GM21528 (cell line): ENCODE results near the gene RNF222.
"Not testable (repeated sequence)": the region's sequence is repeated elsewhere in the genome, so short reads cannot be mapped to it uniquely, and the experiment has no call there.

ENCODE experiments used
- ATAC-seq: cut with Tn5 transposase; IDR thresholded peaks from one replicate; pipeline ENCODE4 v1.9.1; 2021; ENCODE audit warnings: mild to moderate bottlenecking, moderate library complexity; ENCODE audit not compliant: unreplicated experiment, low FRiP score

Gene RNF222

DNA sequence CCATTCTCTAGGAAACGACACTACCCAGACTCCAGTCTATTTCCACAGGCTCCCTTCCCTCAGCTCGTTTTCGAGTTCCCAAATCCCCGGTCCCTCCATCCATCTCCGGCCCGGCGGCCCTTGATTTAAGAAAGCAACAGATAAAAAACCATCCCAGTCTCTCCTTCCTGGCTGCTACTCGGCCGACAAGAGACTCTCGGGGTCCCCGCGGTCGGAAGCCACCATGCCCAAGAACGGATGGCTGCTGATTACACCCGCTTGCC is 14.8 kb downstream of the RNF222 start:
- ATAC-seq, result peak; percentile 17

DNA sequence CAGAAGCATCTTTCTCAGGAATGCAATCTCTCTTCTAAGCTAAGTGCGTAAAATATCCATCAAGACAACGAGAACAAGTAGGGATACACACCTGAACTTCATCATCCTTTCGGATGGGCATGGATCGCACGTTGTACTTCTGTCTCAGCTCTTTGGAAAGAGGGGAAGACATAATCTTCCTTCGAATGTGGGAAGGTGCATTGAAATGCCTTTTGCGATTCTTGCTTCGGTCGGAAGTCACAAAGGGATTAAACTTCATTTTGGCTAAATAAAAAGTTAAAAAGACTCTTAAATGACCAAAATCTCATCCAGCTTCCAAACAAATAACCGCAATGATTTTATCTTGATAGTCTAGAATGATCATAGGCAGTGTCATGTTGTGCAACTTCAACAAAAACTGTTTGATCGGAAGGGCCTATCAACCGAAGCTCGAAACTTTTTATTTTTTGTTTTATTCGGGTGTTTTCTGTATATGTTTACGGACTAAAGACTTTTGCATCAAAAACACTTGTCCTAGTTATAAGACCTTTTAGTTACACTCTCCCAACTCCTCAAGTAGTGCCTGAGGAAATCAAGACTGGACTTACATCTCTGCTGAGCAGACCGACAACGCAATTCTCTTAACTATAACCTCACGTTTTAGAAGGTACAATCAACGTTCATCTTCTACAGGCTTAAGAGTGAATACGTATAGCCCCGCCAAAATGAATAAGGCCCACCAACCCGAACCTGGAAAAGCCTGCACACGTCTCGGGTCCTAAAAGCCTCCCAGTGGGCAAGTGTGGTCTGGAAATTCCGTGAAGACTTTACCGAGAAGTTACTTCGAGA is 15.4 kb downstream of the RNF222 start:
- ATAC-seq, result no peak

DNA sequence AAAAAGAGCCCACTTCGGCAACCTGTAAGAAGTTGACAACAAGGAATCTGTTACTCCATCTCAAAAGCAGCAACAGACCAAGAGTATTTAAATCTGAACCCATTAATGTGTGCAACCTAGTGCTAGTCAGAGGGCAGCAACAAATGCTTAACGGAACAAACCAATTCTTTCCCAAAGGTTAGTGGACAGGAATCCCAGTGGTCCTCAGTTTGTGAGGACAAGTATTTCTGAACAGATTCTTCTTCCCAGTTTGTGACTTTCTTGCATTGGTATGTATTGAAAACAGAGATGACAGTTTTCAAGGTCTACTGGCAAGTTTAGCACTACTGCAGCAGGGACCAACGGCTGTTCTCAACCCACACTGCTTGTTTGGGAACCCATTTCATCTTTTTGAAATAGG is 17.6 kb downstream of the RNF222 start:
- ATAC-seq, result no peak

DNA sequence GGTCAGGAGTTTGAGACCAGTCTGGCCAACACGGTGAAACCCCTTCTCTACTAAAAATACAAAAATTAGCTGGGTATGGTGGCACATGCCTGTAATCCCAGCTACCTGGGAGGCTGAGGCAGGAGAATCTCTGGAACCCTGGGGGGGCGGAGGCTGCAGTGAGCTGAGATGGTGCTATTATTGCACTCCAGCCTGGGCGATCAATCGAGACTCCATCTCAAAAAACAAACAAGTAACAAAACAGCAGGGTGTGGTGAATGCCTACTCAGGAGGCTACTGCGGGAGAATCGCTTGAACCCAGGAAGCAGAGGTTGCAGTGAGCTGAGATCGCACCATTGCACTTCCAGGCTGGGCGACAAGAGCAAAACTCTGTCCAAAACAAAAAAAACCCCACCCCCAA is 19.5 kb downstream of the RNF222 start:
- ATAC-seq, result not testable (repeated sequence)

DNA sequence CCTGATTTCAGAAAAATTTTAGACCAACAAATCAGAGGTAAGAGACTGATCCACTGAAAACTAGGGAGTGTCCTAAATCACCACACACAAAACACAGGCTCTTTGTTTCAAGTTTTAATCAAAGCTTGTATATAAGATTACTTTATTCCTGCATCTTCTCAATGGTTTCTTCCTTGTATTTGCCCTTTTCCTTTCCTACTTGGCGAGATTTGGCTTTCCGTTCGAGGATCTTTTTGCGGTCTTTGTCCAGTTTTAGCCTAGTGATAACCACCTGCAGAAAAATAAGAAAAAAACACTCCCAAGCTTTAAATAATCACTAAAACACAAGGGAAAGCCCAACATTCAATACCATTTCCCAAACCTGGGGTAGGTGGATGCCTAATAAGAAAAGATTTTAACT is 20.2 kb downstream of the RNF222 start:
- no peak for ATAC-seq

DNA sequence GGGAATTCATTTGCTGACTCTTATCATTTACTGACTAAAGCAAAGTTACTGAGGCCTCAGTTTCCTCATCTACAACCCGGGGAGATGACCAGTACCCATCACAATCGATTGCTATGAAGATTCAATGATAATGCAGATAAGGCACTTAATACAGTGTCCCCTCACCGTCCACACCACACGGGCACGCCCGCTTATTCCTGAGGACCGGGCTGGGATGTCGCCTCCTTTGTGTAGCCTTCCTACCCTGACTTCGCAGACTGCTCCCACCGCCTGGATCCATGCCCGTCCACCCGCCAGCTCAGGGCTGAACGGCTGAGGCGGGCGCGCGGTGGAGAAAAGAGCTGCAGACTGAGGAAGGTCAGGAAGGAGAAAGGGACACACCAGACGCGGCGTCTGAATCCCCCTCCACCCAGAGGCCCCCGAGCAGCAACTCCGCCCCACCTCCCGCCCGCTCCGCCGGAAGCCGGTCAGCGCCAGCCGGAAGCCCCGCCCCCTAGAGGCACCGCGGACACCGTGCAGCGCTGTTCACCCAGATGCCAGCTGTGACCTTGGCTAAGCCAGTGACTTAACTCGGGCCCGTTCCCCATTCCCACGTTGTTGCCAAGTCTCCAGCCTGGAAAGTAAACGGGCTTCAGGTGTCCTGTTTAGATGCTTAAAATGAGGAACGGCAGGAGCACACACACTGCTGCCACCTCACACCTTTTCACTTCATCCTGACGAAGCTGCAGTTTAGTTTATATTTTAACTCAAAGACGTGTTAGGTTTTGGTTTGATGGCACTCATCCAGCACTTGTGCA is 21.2 kb downstream of the RNF222 start, which contains the start of gene KRABD2:
TSS of gene KRABD2 (minus strand) at position 434 of the 797 bp plus-strand sequence.
- ATAC-seq, result peak; percentile 75

DNA sequence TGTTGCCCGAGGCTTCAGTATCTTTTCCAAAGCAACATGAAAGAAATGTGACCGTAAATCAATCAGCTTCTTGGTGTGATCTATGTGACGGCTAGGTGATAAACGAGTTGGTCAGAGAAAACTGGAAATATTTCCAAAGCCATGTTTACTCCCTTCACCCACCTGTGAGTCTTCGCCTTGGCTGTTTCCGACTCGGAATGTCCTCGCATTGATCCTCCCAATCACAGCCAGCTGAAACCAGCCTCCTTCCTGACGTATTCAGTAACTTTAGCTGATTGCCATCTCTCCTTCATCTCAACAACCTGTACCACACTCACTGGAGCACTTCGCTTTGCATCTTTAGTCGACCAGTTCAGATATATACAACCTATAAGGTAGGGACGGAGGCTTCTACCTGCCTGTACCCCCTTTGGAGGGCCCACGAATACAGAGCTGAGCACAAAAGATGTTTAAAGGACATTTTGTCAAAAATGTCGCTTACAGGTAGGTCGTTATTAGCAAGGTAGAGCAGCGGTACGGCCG is 21.8 kb downstream of the RNF222 start:
- ATAC-seq, result no peak

DNA sequence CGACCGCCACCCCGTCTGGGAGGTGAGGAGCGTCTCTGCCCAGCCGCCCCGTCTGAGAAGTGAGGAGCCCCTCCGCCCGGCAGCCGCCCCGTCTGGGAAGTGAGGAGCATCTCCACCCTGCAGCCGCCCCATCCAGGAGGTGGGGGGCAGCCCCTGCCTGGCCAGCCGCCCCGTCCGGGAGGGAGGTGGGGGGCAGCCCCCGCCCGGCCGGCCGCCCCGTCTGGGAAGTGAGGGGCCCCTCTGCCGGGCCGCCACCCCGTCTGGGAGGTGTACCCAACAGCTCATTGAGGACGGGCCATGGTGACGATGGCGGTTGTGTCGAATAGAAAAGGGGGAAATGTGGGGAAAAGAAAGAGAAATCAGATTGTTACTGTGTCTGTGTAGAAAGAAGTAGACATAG is 23.8 kb downstream of the RNF222 start:
- not testable (repeated sequence) for ATAC-seq

DNA sequence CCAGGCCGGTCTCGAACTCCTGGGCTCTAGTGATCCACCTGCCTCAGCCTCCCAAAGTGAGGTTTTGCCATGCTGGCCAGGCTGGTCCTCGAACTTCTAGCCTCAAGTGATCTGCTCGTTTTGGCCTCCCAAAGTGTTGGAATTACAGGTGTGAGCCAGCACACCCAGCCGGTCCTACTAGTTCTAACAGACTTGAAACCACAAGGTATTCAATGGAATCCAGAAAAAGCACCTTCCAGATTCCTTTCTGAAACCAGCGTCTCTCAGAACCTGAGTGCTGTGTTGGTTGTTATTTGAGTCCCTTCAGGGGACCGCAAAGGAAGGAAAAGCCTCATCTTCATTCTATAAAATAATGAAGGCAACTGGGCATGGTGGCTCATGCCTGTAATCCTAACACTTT is 25.2 kb downstream of the RNF222 start:
- ATAC-seq, result no peak

DNA sequence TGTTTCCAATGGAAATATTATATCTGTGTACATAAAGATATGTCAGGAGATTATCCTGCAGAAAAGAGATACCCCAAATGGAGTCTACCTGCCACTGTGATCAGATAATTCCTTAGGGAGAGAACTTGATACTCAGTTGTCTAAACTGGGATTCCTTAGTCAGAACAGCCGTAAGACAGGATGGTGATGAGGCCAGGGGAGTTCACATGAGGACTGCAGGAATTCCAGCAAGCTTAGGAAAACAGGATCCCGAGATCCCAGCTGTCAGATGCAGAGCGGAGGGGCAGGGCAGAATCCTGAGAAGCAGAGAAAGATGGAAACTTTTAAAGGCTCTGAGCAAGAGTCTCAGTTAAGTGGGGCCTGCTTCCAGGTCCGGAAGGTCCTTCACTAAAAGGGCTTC is 25.8 kb downstream of the RNF222 start:
- ATAC-seq, result no peak

DNA sequence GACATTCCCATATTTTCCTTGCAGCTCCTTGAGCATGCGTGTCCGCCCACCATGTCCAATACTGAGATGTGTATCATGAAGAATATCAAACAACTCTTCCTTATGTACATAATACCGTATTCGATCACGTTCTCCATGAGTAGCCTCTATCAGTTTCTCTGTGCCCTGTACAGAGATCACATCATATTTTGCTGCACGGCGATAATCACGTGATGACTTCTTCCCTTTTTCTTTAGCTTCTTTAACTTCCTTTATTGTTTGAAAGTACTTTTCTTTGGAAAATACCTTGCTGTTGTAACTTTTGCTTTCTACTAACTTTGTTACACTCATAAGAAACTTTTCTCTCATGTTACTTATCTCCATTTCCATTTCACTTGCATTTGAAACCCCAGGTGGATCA is 27.7 kb downstream of the RNF222 start:
- ATAC-seq, result no peak

DNA sequence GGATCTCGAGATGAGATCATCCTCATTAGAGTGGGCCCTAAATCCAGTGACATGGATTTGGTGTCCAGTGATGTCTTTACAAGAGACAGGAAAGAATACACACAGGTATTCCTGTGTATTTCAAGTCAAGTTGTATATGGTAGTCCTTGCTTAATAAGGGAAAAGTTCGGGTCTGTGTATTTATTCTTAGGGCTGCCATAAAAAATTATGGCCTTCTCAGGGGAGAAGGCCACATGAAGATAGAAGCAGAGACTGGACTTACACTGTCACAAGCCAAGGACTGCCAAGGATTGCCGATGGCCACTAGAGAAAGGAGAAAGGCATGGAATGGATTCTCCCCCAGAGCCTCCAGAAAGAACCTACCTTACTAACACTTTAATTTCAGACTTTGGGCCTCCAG is 29.4 kb downstream of the RNF222 start:
- no peak for ATAC-seq

DNA sequence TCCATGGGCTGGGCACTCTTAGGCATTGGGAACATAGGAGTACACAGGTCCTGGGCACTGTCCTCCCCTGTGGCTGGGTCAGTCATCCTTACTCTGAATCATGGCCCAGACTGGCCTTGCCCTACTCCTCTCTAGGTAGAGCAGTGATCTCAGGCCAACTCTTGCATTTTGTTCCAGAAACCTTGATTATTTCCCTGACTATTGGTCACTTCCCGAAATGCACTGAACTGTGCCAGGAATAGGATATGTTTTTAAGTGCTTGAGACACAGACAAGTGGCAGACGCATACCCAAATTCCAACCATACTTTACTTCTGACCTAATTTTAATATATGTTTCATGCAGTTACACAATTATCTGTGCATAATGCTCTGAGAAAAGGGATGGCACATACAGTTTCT is 31.4 kb downstream of the RNF222 start:
- no peak for ATAC-seq

DNA sequence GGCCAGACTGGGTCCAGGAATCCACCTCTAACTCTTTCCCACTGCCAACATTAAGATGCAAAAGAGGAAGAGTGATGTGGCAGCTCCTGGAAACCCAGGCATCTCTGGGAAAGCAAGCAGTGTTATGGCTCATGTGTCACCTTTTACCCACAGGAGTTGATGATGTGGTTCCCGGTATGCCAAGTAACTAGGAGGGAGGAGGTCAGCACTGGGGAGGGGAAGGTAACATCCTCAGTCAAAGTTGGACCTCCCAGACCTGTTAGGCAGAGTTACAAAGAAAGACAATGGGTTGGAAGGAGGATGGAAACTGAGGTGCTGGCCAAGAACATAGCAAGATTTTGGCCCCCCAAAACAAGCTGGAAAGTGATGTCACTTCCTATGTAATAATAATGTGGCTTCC is 32.5 kb downstream of the RNF222 start:
- no peak for ATAC-seq

DNA sequence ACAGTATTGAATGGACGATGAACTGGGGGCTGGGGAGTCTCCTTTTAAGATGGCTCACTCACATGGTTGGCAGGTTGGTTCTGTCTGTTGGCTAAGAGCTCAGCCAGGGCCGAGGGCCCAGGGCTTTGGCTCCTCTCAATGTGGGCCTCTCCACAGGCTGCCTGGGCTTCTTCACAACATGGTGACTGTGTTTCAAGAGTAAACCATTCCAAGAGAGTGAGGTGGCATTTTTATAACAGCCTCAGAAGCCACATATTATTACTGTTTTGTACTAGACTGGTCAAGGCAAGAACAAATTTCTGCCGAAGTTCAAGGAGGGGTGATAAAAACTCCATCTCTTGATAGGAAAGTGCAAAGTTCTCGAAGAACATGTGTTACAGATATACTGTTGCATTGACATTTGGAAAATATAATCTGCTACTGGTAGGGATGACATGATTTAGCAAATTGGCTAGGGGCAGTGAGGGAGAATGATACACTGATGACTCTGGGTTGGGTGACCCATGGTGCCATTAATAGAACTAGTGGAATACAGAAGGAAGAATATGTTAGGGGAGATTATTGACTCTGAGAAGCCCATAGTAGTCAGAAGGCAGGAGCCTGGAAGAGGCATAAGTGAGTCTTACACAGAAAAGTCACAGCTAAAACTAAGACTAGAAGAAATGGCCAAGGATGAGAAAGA is 34.8 kb downstream of the RNF222 start:
- no peak for ATAC-seq

DNA sequence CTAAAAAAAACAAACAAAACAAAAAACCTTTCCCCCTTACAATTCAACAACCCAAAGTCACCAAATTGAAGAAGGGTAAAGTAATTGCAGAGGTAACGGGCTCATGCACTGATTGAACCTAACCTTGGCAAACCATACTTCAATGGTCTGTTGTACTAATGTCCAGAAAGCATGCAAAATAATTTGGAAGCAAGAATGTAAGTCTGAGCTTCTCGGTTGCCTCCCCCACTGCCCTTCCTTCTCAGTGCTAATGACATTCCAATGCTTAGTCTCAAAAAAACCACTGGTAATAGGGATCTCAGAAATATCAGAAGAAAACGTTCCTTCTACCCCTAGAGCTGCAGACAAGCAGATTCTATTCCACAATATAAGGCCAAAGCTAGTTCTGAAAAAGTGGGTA is 36.9 kb downstream of the RNF222 start:
- ATAC-seq, result no peak

DNA sequence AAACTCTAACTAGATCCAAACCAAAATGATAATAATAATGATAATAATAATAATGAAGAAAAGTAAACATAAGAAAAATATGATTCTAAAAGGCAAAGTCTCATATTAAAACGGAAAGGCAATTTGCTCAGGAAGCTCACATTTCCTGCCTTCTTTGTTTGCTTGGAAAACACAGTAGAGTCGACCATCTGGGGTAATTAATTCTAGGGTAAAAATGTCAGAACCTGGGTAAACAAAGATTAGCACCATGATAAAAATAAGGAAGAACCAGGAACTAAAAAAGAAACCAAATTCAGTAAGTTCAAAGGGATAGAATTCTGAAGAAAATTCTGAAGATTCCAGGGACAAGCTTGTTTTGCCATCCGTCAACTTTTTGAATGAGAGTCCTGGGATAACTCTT is 37.4 kb downstream of the RNF222 start:
- ATAC-seq, result no peak

DNA sequence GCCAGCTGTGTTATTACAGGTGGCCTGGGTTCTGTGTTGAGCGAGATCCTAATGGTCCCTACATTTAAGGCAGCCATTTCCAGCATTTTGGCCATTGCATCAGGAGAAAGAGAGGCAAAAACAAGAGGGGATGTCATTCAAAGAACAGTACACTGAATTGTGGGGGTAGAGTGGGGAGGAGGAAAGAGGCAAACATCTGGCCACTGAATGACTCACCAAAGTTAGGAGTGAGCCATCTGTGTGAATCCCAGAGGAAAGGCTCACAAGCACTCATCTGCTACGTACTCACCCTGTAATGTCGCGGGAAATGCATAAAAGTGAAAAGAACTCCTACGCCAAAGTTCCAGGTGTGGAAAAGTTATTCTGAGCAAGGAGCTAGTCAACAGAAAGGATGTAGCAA is 37.9 kb downstream of the RNF222 start:
- ATAC-seq, result no peak

DNA sequence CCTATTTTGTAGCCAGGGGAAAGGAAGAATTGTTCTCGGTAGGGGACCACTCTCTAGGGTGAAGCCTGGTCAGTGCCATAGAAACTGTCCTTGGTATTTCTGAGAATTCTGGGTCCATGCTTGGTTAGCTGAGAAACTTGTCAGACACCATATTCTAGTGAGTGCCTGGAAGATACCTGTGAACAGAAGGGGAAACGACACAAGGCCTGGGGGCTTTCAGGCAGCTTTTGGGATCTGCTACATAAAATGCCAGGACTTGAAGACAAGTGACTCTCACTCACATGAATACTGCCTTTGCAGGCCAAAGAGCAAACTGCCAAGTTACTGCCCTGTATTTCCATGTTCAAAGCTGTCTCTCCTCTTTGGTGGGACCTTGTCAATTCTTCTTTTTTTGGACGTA is 39.7 kb downstream of the RNF222 start:
- ATAC-seq, result no peak

DNA sequence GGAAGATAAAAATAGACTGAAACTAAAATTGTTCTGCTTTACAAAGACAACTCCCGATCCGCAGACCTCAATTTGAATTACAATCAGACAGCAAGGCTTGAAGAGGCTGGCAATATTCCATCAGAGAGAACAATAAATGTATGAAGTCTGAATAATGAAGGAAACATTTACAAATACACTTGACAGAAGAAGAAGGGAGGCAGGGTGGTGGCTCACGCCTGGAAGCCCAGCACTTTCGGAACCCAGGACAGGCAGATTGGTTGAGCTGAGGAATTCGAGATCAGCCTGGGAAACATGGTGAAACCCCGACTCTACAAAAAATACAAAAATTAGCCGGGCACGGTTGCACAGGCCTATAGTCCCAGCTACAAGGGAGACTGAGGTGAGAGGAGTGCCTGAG is 43.4 kb downstream of the RNF222 start:
- no peak for ATAC-seq

DNA sequence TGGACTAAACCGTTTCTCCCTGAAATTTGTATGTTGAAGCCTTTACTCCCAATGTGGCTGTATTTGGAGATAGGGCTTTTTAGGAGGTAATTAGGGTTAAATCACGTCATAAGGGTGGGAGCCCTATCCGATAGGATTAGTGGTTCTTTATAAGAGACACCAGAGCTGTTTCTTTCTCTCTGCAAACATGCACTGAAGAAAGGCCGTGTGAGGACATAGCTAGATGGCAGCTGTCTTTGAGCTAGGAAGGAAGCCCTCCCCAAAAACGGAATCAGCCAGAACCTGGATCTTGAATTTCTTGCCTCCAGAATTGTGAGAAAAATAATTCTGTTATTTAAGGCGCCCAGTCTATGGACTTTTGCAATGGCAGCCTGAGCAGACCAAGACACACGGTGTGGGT is 43.9 kb downstream of the RNF222 start:
- no peak for ATAC-seq
